Activated effector memory CD4-positive, alpha-beta T cell treated with anti-CD3 and anti-CD28 coated beads, Interleukin-2, amount 50 U/mL, for 16 hours (primary cell): ENCODE results near the gene KCNMA1.

Experiments used
- DNase-seq: peaks from one replicate; pipeline ENCODE4 v3.0.0-alpha.2; 2020

Gene KCNMA1

GRCh38 chr10:76864922-76865321 lies 772.7 kb downstream of the KCNMA1 start:
- no peak for DNase-seq

DNA sequence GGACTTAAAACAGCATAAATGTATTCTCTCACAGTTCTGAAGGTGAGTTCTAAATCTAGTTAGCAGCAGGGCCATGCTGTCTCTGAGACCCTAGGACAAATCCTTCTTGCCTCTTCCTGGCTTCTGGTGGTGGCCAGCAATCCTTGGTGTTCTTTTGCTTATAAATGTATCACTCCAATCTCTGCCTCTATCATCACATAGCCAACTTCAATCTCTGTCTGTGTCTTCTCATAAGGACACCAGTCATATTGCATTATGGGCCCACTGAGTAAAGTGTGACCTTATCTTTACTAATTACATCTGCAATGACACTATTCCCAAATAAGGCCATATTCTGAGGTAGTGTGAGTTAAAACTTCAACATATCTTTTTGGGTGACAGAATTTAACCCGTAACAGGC lies 778.9 kb downstream of the KCNMA1 start:
- DNase-seq: no peak

DNA sequence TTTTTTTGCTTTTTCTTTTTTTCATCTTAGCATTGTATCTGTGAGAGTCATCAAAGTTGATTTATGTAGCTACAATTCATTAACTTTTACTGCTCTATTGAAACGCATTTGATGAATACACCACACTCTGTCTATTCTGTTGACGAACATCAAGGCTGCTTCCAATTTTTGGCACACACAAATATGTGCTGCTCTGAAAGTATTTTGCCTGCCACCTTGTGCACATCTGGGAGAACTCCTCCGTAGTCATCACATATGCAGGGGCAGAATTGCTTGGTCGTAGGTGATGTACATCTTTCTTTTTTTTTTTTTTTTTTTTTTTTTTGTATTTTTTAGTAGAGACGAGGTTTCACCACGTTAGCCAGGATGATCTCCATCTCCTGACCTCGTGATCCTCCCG lies 796.8 kb downstream of the KCNMA1 start:
- no peak for DNase-seq

DNA sequence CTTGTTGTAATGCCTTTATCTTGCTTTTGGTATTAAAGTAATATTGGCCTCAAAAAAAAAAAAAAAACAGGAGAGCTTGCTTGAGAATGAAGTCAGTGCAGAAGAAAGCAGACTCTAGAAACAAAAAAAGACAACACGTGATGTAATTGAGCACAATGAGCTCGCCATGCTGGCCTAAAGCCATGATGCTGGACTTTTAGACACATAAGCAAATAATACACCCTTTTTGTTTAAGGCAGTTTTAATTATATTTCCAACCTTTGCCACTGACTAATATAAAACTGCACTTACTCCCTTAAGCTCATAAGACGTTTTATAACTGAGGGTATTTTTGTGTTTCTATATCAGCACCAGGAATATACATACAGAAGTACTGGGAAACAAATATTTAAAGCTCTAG lies 798.3 kb downstream of the KCNMA1 start:
- DNase-seq: no peak

- DNase-seq: no peak
These were observed 807.4 kb downstream of the KCNMA1 start for GRCh38 chr10:76830218-76830617.

DNA sequence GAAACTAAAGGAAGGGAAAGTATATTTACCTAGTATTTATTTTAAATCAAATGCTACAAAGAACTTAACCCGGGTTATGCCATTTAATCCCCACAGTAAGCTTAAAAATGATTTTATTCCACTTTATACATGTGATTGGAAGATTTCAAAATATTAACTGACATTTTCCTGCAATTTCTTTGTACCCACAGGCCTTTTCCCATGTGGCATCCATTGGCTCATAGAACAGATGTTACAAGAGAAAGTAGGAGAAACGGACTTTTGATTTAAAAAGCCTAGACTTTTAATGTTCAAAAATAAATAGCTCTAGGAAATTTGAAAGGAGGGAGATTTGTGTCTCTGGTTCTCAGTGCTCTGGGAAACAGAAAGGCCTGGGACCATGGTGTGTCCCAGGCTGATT lies 807.9 kb downstream of the KCNMA1 start:
- no peak for DNase-seq
